NCI-H1436 treated with DMSO at 0.1 percent for 48 hours (cell line): Measurements from ENCODE around the gene UBE4B.
A peak's percentile ranks its signal among the peaks of the same experiment; 100 is the strongest.
"Not testable (repeated sequence)": the region's sequence is repeated elsewhere in the genome, so short reads cannot be mapped to it uniquely, and the experiment has no call there.

ENCODE experiments used
- DNase-seq: peaks from one replicate; lab custom pipeline; 2025; lab: John Stamatoyannopoulos, UW

UBE4B gene

DNA sequence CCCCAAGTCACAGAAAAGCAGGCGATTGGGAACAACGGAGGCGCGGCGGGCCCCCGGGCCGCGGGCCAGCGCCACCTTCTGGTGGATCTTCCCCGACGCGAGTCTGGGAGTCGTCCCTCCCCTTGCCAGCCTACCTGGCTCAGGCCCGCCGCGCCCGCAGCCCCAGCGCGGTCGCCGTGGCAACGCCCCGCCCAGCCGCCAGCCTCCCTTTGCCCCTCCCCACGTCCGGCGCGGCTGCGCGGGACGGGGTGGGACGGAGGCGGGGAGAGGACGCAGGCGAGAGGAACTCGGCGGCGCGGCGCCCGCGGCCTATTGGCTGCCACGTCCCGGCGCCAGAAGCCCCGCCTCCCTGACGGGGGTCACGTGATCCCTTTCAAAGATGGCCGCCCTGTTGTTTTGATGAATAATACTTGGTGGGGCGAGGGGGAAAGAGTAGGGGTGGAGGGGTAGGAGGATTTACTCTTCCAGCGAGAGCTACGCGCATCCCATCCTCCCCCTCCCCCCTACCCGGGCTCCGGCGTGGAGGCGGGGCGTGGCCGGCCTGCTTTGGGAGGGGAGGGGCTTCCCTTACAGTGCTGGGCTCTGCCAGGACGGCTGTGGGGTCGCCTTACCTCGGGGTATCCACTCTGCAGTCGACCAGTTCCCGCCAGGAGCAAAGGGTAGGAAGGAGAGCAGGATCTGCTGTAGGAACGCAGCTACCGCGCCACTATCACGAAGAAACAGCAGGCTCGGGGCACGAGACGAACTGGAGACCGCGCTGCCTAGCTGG is at the start of gene UBE4B:
UBE4B (plus strand) TSS at position 369 of the 769 bp plus-strand sequence. CDS start 713 bp downstream, outside the sequence.
- DNase-seq = peak; percentile 87

DNA sequence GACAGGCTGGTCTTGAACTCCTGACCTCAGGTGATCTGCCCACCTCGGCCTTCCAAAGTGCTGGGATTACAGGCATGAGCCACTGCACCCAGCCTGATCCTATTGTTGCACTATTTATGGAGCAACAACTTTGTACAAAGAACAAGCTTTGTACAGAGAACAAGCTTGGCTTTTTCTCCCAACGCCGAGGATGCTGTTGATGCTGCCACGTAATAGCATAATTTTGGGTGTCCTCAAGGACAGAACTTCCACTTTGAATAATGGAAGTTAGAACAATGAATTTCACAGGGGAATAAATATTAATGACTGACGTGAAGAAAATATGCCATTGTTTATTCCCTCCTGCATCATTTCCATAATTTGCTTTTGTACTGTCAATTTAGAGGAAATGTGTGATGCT is 48.5 kb upstream of the UBE4B start:
- DNase-seq = no peak

GRCh38 chr1:9985001-9985400 is 47.8 kb upstream of the UBE4B start:
- DNase-seq = no peak

- DNase-seq = no peak
Observed at GRCh38 chr1:9989773-9990172, 43.0 kb upstream of the UBE4B start.

- no peak for DNase-seq
Observed at GRCh38 chr1:9990944-9991343, 41.8 kb upstream of the UBE4B start.

DNA sequence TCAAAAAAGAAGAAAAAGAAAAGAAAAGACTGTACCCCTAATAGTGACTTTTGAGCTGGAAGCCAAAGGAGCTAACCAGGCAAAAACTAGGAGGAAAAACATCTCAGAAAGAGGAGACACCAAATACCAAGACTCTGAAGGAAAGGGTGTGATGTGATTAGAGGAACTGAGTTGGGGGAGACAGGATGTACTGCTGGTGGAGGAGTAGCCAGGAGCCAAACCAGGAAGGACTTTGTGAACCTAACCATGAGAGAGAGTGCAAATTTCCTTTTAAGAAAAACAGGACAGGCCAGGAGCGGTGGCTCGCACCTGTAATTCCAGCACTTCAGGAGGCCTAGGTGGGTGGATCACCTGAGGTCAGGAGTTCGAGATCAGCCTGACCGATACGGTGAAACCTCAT is 39.8 kb upstream of the UBE4B start:
- no peak for DNase-seq

DNA sequence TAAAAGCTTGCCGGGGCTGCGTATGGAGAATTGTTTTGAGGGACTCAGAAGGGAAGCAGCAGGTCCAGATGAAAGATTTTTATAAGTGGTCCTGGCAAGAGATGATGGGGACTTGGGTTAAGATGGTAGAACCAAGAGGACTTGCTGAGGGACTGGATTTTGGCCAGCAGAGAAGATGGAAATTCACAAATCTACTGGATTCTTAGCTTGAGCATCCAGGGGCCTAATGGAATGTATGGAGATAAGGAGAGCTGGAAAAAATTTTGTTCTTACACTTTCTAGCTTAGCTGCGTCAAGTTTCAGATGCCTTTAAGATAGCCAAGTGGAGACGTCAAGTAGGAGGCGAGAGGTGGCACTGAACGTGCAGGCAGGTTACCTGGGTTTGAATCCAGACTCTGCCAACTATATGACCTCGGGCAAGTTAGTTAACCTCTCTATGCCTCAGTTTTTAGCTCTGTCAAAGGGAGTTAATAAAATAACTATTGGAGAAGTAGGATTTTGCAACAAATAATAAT is 39.1 kb upstream of the UBE4B start:
- DNase-seq = no peak

DNA sequence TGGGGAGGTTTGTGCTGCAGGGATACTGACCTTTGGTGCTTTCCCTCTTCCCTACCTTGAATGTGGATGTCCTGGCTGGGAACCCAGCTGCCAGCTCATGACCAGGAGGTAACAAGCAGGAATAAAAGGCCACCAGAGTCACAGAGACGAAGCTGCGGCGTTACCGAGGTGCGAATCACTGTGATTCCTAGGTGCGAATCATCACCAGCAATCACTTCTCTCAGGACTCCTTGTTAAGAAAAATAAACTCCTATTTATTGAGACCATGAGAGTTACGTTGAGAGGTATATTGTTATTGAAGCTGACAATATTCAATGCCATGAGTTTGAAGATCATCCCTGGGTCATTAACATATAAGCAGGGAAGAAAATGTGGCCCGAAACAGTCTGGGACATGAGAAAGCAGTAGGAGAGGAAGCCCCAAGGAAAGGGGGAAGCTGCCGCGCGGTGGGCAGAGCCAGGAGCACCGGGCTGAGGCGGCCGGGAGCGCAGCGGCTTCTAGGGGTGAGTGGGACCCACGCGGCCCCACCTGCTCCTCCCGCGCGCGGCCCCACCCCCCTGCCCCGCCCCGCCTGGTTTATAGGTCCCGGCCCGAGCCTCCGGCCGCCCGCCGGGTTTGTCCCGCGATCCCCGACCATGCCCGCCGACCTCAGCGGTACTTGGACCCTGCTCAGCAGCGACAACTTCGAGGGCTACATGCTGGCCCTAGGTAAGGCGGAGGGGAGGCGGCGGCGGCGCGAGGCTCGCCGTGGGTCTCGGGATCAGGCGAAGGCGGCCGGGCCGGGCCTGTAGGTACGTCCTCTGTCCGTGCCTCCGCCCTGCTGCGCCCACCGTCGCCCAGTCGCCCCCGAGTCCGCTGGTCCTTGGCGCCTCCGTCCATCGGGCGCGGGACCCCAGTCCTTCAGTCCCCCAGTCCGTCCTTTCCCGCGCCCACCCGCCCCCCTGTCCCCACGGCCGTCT is 35.9 kb upstream of the UBE4B start, which contains the start of gene RBP7:
RBP7 (plus strand) TSS at position 605 of the 959 bp plus-strand sequence; CDS start at position 636, 31 bp downstream.
- no peak for DNase-seq

- no peak for DNase-seq
Observed at GRCh38 chr1:10001016-10001665, 31.6 kb upstream of the UBE4B start.

DNA sequence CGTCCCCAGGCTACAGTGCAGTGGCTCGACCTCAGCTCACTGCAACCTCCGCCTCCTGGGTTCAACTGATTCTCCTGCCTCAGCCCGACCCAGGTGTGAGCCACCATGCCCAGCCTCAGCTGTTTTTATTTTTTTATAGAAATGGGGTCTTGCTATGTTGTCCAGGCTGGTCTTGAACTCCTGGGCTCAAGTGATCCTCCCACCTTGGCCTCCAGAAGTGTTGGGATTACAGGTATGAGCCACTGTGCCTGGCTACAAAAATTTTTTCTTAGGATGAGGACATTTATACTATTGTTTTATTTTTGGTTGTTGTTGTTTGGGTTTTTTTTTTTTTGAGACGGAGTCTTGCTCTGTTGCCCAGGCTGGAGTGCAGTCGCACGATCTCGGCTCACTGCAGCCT is 27.5 kb upstream of the UBE4B start:
- not testable (repeated sequence) for DNase-seq

- DNase-seq = no peak
Observed at GRCh38 chr1:10007169-10007568, 25.6 kb upstream of the UBE4B start.

DNA sequence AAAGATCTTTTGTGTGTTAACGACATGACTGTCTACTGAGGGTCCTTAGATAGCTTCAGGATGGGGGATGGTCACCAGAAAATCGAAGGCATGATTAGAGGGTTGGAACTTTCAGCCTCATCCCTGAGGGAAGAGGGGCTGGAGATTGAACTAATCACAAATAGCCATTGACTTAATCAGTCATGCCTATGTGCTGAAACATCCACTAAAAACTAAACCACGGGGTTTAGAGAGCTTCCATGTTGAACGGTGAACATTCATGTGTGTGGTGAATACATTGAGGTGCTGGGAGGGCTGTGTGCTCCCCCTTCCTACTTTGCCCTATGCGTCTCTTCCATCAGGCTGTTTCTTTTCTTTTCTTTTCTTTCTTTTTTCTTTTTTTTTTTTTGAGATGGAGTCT is 18.7 kb upstream of the UBE4B start:
- DNase-seq = no peak

DNA sequence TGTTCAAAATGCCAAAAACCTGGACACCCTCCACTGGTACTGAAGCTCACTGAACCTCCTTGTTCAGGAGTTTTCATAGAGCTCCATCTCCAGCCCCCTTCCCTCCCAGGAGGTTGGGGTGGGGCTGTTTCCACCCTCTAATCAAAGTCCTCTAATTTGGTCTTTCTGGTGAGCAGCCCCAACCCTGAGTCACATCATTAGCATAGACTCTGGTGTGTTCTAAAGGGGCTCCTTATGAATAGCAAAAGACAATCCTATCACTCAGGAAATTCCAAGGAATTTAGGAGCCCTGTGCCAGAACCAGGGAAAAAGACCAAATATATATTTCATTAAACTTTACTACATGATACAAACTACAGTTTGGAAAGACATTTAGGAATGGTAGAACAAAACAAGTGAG is 13.2 kb upstream of the UBE4B start:
- no peak for DNase-seq

- DNase-seq = no peak
Observed at GRCh38 chr1:10020086-10020485, 12.7 kb upstream of the UBE4B start.

DNA sequence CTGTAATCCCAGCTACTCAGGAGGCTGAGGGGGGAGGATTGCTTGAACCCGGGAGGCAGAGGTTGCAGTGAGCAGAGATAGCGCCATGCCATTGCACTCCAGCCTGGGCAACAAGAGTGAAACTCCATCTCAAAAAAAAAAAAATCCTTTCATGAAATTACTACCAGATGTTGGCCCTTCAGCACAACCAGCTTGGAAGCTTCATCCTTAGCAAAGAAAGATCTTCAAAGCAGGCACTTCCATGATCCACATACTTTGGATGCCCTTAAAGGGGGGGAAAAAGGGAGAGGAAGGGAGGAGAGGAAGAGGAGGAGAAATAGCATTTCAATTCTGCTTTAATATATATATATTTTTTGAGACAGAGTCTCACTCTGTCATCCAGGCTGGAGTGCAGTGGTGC is 12.1 kb upstream of the UBE4B start:
- not testable (repeated sequence) for DNase-seq

GRCh38 chr1:10021992-10022391 is 10.8 kb upstream of the UBE4B start:
- not testable (repeated sequence) for DNase-seq

- no peak for DNase-seq
Observed at GRCh38 chr1:10022656-10023055, 10.1 kb upstream of the UBE4B start.

DNA sequence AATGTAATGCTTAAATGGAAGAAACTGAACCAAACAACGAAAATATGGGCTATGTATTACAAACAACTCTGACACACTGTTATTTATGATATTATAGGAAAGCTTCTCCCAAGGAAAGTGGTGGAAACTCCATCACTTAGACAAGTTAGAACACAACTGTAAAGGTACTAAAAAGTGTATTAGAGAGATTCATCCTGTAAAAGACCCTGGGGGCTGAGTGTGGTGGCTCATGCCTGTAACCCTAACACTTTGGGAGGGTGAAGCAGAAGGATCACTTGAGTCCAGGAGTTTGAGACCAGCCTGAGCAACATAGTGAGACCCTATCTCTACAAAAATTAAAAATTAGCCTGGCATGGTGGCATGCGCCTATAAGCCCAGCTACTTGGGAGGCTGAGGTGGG is 7.4 kb upstream of the UBE4B start:
- no peak for DNase-seq

DNA sequence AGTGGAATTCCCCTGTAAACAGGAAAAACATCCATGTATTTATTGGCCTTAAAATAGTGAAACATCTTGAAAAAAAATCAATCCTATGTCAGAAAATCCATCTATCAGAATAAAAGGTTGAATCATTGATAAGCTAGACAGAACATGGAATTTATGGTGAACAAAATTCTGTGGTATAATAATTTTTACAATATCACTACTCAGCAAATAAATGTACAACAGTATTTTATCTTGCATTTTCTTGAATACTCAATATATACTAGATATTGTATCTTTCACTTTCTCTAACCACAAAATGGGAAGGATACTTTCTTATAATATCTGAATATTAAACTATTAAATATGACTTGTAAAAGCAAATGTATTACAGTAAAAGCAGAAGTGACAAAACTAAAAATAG is 5.7 kb upstream of the UBE4B start:
- no peak for DNase-seq

- DNase-seq = not testable (repeated sequence)
Observed at GRCh38 chr1:10028956-10029500, 3.7 kb upstream of the UBE4B start.

GRCh38 chr1:10031461-10031860 is 1.3 kb upstream of the UBE4B start:
- no peak for DNase-seq

- no peak for DNase-seq
Observed at GRCh38 chr1:10033359-10033845, 644 bp downstream of the UBE4B start.
